Right ventricle myocardium inferior (tissue), 1 donor: ENCODE measurements around the gene XRCC4. TPM values are rescaled to one million over a fixed set of nuclear protein-coding genes. Genes with fewer than 3 reads are reported as not detected.
A peak's percentile ranks its signal among the peaks of the same experiment; 100 is the strongest.
"Not testable (repeated sequence)": the region's sequence is repeated elsewhere in the genome, so short reads cannot be mapped to it uniquely, and the experiment has no call there.

Experiments
- ATAC-seq: fragments of 200-7000 bp; cut with Tn5 transposase; one replicate; pipeline ENCODE4 v1.9.1; 2020; ENCODE audit warnings: mild to moderate bottlenecking, moderate library complexity
- DNase-seq: peaks from one replicate; pipeline ENCODE4 v3.0.0; 2021; ENCODE audit errors: missing footprints
- intact Hi-C: fragments of 100-400 bp; cut with DNase I; formaldehyde crosslinking; loops from one replicate; pipeline ENCODE4 v1.11.0; 2022
- total RNA-seq: library from RNA; stranded (reverse); fragmentation: NEBNext Ultra II Directional; extraction: Animal tissue kit (Norgen Biotek cat#: 25700); gene quantifications from one replicate; pipeline ENCODE4 v1.2.1, GENCODE V29; 2021
- donor health status: DM: no; HTN: yes; CAD: no; lungs with severe emphysema.

XRCC4 gene
- total RNA-seq, 1 donor from 2014 or later: 7.9 TPM

DNA sequence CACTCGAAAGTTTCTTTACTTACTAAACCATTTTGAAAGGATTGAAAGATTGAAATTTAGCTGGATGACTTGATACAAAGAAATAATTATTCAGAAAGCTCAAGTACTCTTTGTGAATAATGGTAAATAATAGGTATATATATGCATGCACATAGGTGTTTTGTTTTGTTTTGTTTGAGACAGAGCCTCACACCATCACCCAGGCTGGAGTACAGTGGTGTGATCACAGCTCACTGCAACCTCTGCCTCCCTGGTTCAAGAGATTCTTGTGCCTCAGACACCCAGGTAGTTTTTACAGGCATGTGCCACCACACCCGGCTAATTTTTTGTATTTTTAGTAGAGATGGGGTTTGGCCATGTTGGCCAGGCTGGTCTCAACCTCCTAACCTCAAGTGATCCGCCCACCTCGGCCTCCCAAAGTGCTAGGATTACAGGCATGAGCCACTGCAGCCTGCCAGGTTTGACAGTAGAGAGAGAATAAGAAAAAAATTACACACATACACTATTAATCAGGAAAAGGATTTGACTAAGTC lies 278.2 kb downstream of the XRCC4 start:
- ATAC-seq, DNase-seq, intact Hi-C loops: not testable (repeated sequence)

- ATAC-seq (no peak), DNase-seq (no peak)
- intact Hi-C loops: no loop called here
These were observed 280.4 kb downstream of the XRCC4 start for GRCh38 chr5:83357621-83358231.

- intact Hi-C loops: no loop called here
- DNase-seq (no peak), ATAC-seq (no peak)
These were observed 283.2 kb downstream of the XRCC4 start for GRCh38 chr5:83360573-83360972.

- ATAC-seq (no peak), DNase-seq (no peak)
- intact Hi-C loops: no loop called here
These were observed 285.2 kb downstream of the XRCC4 start for GRCh38 chr5:83362526-83362925.

GRCh38 chr5:83363111-83363885 lies 286.0 kb downstream of the XRCC4 start:
- intact Hi-C loops: no loop called here
- DNase-seq: no peak
- ATAC-seq: no peak

GRCh38 chr5:83363886-83364275 lies 286.5 kb downstream of the XRCC4 start:
- intact Hi-C loops: no loop called here
- DNase-seq: no peak
- no peak for ATAC-seq

- DNase-seq (no peak), ATAC-seq (no peak)
- intact Hi-C loops: no loop called here
These were observed 287.3 kb downstream of the XRCC4 start for GRCh38 chr5:83364312-83365299.

- DNase-seq (no peak), ATAC-seq (peak; percentile 64)
- intact Hi-C loops: no loop called here
These were observed 291.0 kb downstream of the XRCC4 start for GRCh38 chr5:83368319-83368718.

DNA sequence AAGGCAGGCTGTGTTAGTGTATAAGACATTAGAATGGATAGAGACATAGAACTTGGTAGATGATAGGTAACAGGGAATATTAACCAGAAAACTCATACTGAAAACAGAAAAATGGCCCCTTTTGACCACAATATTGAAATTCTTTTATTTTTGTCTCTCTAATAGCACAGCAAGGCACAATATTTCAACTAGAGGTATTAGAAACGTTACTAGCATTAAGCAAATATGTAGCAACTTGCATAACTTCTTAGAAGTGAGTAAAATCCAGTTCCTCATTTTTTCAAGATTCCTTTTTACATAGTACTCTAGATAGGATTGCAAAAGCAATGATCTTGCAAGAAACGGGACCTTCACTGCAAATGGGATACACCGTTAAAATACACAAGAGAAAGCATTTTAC lies 291.5 kb downstream of the XRCC4 start:
- ATAC-seq: peak; percentile 57
- intact Hi-C loops: no loop called here
- no peak for DNase-seq

DNA sequence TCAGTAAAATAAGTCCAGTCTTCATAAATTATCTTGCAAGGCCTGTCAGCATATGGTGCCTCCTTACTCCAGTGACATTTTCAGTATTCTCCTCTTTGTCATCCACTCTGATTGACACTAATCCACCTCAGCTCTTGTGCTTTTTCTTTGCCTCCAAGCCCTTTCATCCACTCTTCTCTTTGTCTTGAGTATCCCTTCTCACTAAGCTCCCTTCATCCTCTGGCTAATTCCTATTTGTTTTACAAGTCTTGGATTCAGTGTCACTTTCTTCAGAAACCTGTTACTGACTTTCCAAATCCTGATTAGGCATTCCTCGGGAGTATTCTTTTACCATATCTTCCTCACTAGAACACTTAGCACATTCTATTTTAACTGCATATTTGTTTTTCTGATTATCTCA lies 293.6 kb downstream of the XRCC4 start:
- intact Hi-C loops: no loop called here
- no peak for DNase-seq

GRCh38 chr5:83371726-83372125 lies 294.4 kb downstream of the XRCC4 start:
- intact Hi-C loops: no loop called here
- no peak for DNase-seq
- ATAC-seq: no peak

More for the DNA sequence above, 293.6 kb downstream of the XRCC4 start:
- no peak for ATAC-seq

- intact Hi-C loops: no loop called here
- ATAC-seq (peak; percentile 83), DNase-seq (no peak)
These were observed 297.2 kb downstream of the XRCC4 start for GRCh38 chr5:83374547-83374946.

DNA sequence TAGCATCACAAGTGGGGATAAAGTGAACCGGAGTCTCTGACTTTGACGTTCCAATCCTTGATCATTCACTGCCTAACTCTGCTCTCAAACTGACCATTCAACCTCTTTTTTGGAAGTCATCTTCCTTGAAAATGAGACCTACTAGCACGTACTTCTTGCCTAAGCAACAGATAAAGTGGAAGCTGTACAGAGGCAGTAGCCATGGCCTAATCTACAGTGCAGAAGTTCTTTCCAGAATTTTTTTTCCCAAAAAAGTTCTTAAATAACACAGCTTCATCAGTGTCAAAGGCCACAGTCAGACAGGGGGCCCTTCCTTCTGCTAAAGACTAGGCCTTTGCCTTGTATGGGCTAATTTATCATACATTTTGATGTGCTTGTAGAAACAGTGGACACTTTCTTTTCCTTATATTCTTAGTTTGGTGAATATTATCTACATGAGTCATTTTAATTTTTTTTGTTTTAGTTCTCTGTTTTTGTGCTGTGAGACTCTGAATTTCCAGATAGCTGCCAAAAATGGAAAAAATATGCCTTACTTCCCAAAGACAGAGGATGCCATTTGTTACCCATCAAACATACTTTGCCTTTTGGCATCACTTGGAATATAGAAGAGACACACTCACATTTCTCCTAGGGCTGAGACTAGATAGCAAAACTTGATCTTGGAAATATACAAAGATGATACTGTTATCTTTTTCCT lies 297.9 kb downstream of the XRCC4 start:
- ATAC-seq (peak; percentile 17), DNase-seq (no peak)
- intact Hi-C loops: no loop called here

DNA sequence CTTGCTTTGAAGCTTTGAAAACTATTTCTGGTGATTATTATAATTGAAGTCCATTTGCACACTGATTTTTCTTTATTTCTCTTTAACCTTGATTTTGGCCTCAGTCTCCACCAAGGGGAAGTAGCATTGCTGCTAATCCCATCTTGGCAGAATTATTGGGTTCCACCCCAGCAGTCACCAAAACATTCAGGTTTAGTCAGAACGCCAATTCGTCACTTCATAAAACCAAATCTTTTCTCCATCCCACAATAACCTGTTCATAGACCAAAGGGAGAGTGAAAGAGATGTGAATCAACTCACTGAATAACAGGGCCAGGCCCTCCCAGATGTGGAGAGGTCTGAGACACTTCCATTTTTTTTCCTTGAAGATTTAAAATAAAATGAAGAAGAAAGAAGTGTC lies 299.1 kb downstream of the XRCC4 start:
- DNase-seq: no peak
- intact Hi-C loops: no loop called here

DNA sequence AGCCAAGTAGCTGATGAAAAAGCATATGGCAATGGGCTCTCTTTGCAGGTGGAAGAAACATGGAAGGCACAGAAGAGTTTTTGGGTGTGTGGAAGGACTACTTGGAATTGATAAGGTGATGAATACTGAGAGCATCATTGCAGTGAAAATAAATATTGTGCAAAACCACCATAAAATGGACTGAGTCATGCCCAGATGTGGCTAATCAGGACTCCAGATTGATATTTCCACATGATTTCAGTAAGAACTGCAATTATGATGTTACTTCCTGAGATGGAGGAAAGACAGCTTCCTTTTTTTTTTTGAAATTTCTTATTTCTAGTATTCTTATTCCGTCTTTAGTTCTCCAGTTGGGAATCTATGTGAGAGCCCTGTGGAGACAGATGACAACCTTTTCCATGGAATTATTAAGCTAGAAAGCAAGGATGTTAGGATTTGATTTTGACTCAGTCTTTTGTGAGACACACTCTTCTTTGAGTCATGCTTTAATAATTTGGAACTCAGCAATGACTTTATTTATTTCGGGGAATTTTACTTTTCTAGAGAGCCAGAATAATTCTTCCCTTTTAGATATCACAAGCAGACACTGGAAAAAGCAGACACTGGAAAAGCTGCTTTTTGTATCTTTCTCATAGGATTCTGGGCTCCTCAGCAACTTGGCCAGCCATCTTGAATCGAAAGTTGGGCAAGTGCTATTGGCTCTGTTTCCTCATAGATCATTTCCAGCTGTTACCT lies 300.0 kb downstream of the XRCC4 start:
- ATAC-seq (peak; percentile 73), DNase-seq (no peak)
- intact Hi-C loops: no loop called here

More for the DNA sequence above, 299.1 kb downstream of the XRCC4 start:
- ATAC-seq: no peak

GRCh38 chr5:83378624-83379289 lies 301.4 kb downstream of the XRCC4 start:
- intact Hi-C loops: no loop called here
- no peak for DNase-seq
- ATAC-seq: no peak

DNA sequence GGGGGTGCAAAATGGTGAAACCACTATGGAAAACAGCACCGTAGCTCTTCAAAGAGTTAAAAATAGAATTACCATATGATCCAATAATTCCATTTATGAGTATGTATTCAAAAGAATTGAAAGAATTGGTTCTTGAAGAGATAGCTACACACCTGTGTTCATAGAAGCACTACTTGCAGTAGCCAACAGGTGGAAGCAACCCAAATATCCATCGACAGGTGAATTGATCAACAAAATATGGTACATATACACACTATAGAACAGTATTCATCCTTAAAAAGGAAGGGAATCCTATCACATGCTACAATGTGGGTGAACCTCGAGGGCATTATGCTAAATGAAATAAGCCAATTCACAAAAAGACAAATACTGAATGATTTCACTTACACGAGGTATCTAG lies 308.5 kb downstream of the XRCC4 start:
- intact Hi-C loops: no loop called here
- DNase-seq (no peak), ATAC-seq (no peak)
